ENCODE data around the gene STXBP6. TPM values are rescaled to one million over a fixed set of nuclear protein-coding genes. Genes with fewer than 3 reads are reported as not detected.

Gene STXBP6
- total RNA-seq, 1 experiment from 2014 or later = not detected

DNA sequence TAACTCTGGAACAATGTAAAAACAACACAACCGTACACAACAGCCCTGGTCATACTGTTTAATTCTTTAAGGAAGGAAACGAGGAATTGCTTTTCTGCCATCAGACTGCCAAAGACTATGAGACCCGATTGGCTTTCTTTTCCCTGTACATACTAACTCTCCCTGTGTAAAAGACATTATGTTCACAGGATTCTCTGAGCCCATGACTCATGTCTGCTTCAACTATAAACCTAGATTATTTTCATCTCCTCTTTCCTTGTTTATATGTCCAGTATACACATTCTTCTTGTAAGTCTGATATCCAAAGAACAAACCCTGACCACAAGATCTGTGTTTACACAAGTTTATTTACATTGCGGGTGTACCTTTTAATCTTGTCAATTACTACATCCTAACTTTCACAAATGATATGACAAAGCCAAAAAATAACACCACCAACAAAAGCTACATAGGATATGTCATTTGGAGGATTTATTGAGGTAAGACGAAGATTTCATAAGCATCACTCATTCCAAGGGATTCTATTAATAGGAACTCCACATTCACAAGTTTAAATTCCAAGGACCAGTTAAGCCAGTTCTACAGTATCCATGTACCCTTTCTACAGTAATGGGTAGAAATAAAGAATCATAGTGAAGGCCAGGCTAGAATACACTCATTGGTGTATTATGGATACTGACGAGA, 67.3 kb downstream of the STXBP6 start:
- POLR2A ChIA-PET = no interaction called here
- no TSS peak for BruUV-seq (replicated peaks)
- CTCF ChIA-PET = no interaction called here
- DNase-seq (ENCODE audit: low read depth, low spot score) (no peak), ATAC-seq (no peak)
- H3K36me3 ChIP-seq (ENCODE audit: control insufficient read depth, insufficient read depth, low read length) = no peaks in the 10 kb centered on the region
- intact Hi-C loops (cut with micrococcal nuclease; ENCODE audit: unreplicated experiment) = no loop called here
- no peaks in the 10 kb centered on the region for H3K9me3 ChIP-seq (ENCODE audit: control insufficient read depth, insufficient read depth, low read depth, low read length)
- no peak overlapping the region for H3K4me3 ChIP-seq (ENCODE audit: low read depth in 2 of 2, low read length in 2 of 2)
- no peak overlapping the region for H3K27ac ChIP-seq (ENCODE audit: low read length)
- in situ Hi-C loops (cut with HindIII; ENCODE audit: low pct_unique_long_range_greater_than_20kb, low sequenced_read_pairs) = no loop called here
- H3K4me1 ChIP-seq (ENCODE audit: control insufficient read depth, insufficient read depth, low read length) = no peaks in the 10 kb centered on the region
- TF ChIP-seq TCF7L2 (IDR thresholded peaks at IDR 0.05; ENCODE audit: low read depth, low read length) = no peak
- TF ChIP-seq SIN3A (IDR thresholded peaks at IDR 0.05; ENCODE audit: borderline replicate concordance, insufficient read depth, low read depth, low read length) = no peak
- TF ChIP-seq POLR2AphosphoS5 (IDR thresholded peaks at IDR 0.05; ENCODE audit: low read depth, low read length) = no peak
- TF ChIP-seq, protein P1, sequence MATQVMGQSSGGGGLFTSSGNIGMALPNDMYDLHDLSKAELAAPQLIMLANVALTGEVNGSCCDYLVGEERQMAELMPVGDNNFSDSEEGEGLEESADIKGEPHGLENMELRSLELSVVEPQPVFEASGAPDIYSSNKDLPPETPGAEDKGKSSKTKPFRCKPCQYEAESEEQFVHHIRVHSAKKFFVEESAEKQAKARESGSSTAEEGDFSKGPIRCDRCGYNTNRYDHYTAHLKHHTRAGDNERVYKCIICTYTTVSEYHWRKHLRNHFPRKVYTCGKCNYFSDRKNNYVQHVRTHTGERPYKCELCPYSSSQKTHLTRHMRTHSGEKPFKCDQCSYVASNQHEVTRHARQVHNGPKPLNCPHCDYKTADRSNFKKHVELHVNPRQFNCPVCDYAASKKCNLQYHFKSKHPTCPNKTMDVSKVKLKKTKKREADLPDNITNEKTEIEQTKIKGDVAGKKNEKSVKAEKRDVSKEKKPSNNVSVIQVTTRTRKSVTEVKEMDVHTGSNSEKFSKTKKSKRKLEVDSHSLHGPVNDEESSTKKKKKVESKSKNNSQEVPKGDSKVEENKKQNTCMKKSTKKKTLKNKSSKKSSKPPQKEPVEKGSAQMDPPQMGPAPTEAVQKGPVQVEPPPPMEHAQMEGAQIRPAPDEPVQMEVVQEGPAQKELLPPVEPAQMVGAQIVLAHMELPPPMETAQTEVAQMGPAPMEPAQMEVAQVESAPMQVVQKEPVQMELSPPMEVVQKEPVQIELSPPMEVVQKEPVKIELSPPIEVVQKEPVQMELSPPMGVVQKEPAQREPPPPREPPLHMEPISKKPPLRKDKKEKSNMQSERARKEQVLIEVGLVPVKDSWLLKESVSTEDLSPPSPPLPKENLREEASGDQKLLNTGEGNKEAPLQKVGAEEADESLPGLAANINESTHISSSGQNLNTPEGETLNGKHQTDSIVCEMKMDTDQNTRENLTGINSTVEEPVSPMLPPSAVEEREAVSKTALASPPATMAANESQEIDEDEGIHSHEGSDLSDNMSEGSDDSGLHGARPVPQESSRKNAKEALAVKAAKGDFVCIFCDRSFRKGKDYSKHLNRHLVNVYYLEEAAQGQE (IDR thresholded peaks at IDR 0.05; ENCODE audit: insufficient read depth in 1 of 2, low read depth in 2 of 2, low read length in 1 of 2) = no peak
- TF ChIP-seq, protein P2, sequence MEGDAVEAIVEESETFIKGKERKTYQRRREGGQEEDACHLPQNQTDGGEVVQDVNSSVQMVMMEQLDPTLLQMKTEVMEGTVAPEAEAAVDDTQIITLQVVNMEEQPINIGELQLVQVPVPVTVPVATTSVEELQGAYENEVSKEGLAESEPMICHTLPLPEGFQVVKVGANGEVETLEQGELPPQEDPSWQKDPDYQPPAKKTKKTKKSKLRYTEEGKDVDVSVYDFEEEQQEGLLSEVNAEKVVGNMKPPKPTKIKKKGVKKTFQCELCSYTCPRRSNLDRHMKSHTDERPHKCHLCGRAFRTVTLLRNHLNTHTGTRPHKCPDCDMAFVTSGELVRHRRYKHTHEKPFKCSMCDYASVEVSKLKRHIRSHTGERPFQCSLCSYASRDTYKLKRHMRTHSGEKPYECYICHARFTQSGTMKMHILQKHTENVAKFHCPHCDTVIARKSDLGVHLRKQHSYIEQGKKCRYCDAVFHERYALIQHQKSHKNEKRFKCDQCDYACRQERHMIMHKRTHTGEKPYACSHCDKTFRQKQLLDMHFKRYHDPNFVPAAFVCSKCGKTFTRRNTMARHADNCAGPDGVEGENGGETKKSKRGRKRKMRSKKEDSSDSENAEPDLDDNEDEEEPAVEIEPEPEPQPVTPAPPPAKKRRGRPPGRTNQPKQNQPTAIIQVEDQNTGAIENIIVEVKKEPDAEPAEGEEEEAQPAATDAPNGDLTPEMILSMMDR (IDR thresholded peaks at IDR 0.05) = no peak
- H3K27me3 ChIP-seq (ENCODE audit: control insufficient read depth, insufficient read depth, low read length) = no peaks in the 10 kb centered on the region

GRCh38 chr14:24979725-24980239, 70.2 kb downstream of the STXBP6 start:
- DNase-seq (ENCODE audit: low read depth, low spot score) = no peak
- Histone ChIP-seq H3K4me3 (ENCODE audit: low read depth in 2 of 2, low read length in 2 of 2) (no peak overlapping the region), H3K9me3 (ENCODE audit: control insufficient read depth, insufficient read depth, low read depth, low read length) (no peaks in the 10 kb centered on the region), H3K4me1 (ENCODE audit: control insufficient read depth, insufficient read depth, low read length) (no peaks in the 10 kb centered on the region), H3K27ac (ENCODE audit: low read length) (no peak overlapping the region), H3K27me3 (ENCODE audit: control insufficient read depth, insufficient read depth, low read length) (no peaks in the 10 kb centered on the region), H3K36me3 (ENCODE audit: control insufficient read depth, insufficient read depth, low read length) (no peaks in the 10 kb centered on the region)
- intact Hi-C loops (cut with micrococcal nuclease; ENCODE audit: unreplicated experiment) (no loop called here), in situ Hi-C loops (cut with HindIII; ENCODE audit: low pct_unique_long_range_greater_than_20kb, low sequenced_read_pairs) (no loop called here)
- TF ChIP-seq TCF7L2 (IDR thresholded peaks at IDR 0.05; ENCODE audit: low read depth, low read length) = no peak
- TF ChIP-seq, protein P2 (IDR thresholded peaks at IDR 0.05) = no peak
- TF ChIP-seq, protein P1 (IDR thresholded peaks at IDR 0.05; ENCODE audit: insufficient read depth in 1 of 2, low read depth in 2 of 2, low read length in 1 of 2) = no peak
- TF ChIP-seq POLR2AphosphoS5 (IDR thresholded peaks at IDR 0.05; ENCODE audit: low read depth, low read length) = no peak
- TF ChIP-seq SIN3A (IDR thresholded peaks at IDR 0.05; ENCODE audit: borderline replicate concordance, insufficient read depth, low read depth, low read length) = no peak
- no TSS peak for BruUV-seq (replicated peaks)
- ChIA-PET CTCF (no interaction called here), POLR2A (no interaction called here)
- no peak for ATAC-seq
